GM12873 (cell line): ENCODE data around the gene PPP4R3A.

Source experiments
- TF ChIP-seq, protein P1 (sequence below): IDR thresholded peaks from 2 replicates; pipeline ENCODE4 v1.5.1; 2012; ENCODE audit warnings: low read depth, mild to moderate bottlenecking, moderate library complexity, low read length, control low read depth; ENCODE audit not compliant: insufficient read depth; ENCODE audit errors: missing control alignments

PPP4R3A gene

DNA sequence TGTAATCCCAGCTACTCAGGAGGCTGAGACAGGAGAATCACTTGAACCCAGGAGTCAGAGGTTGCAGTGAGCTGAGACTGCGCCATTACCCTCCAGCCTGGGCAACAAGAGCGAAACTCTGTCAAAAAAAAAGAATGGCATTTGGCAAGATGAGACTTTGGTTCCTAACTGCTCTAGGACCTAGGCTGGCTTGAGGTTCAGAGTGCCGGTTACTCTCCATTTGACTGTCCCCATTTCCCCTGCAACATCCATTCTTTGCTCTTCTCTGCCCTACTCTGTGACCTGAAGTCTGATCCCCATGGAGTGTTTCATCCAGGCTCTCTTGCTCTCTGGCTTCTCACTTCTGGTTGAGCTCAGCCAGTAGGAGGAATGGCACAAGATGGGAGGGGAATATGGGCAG lies 26.2 kb upstream of the PPP4R3A start:
- TF ChIP-seq, protein P1, sequence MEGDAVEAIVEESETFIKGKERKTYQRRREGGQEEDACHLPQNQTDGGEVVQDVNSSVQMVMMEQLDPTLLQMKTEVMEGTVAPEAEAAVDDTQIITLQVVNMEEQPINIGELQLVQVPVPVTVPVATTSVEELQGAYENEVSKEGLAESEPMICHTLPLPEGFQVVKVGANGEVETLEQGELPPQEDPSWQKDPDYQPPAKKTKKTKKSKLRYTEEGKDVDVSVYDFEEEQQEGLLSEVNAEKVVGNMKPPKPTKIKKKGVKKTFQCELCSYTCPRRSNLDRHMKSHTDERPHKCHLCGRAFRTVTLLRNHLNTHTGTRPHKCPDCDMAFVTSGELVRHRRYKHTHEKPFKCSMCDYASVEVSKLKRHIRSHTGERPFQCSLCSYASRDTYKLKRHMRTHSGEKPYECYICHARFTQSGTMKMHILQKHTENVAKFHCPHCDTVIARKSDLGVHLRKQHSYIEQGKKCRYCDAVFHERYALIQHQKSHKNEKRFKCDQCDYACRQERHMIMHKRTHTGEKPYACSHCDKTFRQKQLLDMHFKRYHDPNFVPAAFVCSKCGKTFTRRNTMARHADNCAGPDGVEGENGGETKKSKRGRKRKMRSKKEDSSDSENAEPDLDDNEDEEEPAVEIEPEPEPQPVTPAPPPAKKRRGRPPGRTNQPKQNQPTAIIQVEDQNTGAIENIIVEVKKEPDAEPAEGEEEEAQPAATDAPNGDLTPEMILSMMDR, result no peak

DNA sequence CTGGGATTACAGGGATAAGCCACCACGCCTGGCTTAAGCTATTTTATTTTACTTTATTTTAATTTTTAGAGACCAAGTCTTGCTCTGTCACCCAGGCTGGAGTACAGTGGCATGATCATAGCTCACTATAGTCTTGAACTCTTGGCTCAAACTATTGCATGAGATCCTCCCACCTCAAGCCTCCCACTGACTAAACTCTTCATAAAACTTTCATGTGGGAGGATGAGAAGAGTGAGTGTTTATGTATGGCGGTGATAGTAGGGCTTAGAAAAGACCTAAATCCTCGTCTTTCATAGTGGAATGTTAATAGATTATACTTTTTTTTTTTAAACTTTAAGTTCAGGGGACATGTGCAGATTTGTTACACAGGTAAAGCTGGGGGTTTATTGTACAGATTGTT lies 23.5 kb upstream of the PPP4R3A start:
- TF ChIP-seq, protein P1, result no peak

DNA sequence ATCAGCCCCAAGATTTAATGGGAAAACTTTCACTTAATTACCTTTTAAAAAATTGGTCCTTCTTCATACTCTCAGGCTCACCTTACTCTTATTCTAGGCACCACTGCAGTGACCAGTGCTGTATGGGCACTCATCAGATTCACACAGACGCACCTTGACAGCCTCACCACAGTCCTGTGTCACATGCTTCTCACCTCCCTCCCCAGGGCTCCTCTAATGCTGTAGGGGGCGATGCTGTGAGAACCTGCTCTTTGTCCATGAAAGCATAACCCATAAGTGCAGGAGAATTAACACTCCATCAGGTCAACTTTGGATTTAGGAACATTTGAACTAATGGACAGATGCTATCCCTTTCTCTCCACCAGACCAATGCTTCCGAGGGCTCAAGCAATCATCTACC lies 13.9 kb upstream of the PPP4R3A start:
- TF ChIP-seq, protein P1, result no peak

DNA sequence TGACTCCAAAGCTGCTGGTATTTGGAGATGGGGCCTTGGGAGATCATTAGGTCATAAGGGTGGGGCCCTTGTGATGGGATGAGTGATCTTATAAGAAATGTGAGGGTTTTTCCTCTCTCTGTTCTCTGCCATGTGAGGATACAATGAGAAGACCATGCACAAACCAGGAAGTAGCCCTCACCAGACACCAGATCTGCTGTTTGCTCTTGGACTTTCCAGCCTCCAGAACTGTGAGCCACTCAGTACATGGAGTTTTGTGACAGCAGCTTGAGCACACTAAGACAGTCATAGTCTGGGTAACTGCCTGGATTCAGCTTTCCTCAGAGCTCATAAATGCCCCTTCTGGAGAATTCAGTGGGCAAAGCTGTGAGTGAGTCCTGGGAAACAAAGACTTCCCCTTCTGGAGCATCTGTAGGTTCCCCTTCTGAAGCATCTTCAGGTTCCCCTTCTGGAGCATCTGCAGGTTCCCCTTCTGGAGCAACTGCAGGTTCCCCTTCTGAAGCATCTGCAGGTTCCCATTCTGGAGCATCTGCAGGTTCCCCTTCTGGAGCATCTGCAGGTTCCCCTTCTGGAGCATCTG lies 11.0 kb upstream of the PPP4R3A start:
- TF ChIP-seq, protein P1, result no peak

DNA sequence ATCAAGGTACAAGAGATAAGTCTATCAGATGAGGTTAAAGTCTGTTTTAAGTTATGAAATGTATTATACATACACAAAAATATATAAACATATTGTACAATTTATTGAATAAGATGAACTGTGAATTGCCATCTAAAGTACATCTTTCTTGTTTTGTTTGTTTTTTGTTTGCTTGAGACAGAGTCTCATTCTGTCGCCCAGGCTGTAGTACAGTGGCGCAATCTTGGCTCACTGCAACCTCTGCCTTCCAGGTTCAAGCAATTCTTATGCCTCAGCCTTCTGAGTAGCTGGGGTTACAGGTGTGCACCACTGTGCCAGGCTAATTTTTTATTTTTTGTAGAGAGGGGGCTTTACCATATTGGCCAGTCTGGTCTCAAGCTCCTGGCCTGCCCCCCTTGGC lies 10.0 kb upstream of the PPP4R3A start:
- TF ChIP-seq, protein P1, result no peak

DNA sequence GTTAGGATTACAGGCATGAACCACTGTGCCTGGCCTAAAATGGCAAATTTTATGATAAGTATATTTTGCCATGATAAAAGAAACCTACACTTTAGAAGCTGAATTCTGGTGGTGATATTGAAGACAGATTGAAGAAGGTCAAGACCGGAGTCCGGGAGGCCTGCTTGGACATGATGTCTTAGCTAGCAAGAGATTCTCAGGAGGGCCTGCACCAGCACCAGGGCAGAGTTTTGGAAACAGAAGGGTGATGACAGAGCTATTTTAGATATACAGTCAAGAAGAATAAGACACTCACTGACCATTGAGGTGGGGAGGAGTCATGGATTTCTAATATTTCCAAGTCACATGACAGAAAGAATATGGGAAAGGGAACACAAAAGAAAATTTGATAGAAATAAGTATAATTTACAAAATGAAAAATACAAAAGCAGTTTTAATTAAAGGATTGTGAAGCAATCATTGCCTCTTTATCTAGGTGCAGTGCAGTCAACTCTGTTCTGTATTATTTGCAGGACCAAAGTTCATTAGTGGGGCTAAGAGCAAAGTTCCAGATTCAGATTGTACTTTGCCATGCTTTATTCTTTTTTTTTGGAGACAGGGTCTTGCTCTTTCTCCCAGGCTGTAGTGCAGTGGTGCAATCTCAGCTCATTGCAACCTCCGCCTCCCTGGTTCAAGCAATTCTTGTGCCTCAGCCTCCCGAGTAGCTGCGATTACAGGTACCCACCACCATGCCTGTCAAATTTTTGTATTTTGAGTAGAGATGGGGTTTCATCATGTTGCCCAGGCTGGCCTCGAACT lies 9.3 kb upstream of the PPP4R3A start:
- TF ChIP-seq, protein P1, result no peak

DNA sequence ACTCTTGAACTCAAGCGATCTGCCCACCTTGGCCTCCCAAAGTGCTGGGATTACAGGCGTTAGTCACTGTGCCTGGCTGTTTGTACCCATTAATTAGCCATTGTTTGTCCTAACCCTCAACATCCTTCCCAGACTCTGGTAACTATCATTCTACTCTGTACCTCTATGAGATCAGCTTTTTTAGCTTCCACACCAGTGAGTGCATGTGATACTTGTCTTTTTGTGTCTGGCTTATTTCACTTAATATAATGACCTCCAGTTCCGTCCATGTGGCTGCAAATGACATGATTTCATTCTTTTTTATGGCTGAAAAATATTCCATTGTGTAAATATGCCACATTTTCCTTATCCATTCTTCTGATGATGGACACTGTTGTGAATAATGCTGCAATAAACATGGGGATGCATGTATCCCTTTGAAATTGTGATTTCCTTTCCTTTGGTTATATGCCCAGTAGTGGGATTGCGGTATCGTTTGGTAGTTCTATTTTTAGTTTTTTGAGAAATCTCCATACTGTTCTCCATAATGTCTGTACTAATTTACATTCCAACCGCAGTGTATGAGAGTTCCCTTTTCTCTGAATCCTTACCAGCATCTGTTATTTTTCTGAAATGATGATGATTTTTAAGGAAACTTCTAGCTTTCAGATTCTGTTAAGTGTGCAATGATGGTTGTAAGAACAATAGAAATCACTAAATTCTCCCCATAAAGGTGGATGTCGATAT lies 6.7 kb upstream of the PPP4R3A start:
- TF ChIP-seq, protein P1, result no peak
